ENCODE data around the gene OR1I1.

The OR1I1 gene

DNA sequence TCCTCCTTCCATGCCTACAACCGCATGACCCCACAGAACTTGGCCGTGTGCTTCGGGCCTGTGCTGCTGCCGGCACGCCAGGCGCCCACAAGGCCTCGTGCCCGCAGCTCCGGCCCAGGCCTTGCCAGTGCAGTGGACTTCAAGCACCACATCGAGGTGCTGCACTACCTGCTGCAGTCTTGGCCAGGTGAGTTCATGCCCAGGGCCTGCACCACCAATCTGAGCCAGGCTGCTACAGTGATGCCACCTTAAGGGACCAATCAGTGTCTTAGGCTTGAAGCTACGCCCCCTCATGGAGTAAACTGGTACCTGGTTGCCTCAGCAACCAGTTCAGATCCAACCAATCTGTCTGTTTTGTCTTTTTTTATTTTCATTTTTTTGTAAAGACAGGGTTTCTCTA, 30.4 kb downstream of the OR1I1 start:
- TF ChIP-seq, protein P1, sequence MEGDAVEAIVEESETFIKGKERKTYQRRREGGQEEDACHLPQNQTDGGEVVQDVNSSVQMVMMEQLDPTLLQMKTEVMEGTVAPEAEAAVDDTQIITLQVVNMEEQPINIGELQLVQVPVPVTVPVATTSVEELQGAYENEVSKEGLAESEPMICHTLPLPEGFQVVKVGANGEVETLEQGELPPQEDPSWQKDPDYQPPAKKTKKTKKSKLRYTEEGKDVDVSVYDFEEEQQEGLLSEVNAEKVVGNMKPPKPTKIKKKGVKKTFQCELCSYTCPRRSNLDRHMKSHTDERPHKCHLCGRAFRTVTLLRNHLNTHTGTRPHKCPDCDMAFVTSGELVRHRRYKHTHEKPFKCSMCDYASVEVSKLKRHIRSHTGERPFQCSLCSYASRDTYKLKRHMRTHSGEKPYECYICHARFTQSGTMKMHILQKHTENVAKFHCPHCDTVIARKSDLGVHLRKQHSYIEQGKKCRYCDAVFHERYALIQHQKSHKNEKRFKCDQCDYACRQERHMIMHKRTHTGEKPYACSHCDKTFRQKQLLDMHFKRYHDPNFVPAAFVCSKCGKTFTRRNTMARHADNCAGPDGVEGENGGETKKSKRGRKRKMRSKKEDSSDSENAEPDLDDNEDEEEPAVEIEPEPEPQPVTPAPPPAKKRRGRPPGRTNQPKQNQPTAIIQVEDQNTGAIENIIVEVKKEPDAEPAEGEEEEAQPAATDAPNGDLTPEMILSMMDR (IDR thresholded peaks at IDR 0.05; ENCODE audit: low read depth, low read length, missing control alignments), result no peak
- no peak overlapping the region for H3K4me3 ChIP-seq (replicated peaks; ENCODE audit: low read depth, low read length)
- DNase-seq (ENCODE audit: extremely low read depth, low read depth), result no peak

DNA sequence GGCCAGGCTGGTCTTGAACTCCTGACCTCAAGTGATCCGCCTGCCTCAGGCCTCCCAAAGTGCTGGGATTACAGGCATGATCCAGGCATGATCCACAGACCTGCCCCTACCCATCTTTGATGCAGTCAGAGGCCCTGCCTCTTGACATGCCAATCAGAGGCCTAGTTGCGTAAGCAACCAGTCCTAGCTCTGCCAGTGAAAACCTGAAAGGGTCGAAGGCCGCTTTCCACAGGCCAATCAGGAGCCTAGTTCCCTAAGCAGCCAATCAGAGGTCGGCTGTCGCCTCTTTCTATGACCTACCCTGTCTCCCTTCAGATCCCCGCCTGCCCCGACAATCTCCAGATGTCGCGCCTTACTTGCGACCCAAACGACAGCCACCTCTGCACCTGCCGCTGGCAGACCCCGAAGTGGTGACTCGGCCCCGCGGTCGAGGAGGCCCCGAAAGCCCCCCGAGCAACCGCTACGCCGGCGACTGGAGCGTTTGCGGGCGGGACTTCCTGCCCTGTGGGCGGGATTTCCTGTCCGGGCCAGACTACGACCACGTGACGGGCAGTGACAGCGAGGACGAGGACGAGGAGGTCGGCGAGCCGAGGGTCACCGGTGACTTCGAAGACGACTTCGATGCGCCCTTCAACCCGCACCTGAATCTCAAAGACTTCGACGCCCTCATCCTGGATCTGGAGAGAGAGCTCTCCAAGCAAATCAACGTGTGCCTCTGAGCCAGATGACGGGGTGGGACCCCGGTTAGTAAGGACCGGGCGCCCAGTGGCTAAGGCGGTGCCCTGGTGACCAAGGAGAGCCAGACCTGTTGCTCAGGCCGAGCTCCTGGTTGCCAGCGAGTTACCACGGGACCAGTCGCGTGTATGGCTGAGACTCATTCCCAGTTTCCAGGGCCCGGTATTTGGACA, 31.5 kb downstream of the OR1I1 start:
- H3K4me3 ChIP-seq (replicated peaks; ENCODE audit: low read depth, low read length), result no peak overlapping the region
- no peak for DNase-seq (ENCODE audit: extremely low read depth, low read depth)
- TF ChIP-seq, protein P1 (IDR thresholded peaks at IDR 0.05; ENCODE audit: low read depth, low read length, missing control alignments), result no peak

DNA sequence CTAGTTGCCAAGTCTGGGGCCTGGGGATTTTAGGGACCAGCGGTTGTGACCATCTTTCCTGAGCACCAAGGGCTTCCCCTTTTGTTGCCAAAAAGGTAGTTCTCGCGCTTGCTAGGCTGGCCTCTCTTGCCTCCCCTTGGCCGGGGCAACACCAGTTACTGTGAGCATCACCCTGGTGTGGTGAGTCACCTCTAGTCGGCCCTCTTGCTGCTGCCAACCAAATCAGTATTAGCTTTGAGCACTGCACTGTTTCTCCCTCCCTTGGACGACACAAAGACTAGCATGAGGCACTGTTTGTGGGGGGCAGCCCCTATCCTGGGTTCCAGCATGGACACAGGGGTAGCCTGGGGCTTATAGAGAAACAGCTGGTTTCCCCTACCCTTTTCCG, 32.1 kb downstream of the OR1I1 start:
- DNase-seq (ENCODE audit: extremely low read depth, low read depth), result no peak
- TF ChIP-seq, protein P1 (IDR thresholded peaks at IDR 0.05; ENCODE audit: low read depth, low read length, missing control alignments), result no peak

DNA sequence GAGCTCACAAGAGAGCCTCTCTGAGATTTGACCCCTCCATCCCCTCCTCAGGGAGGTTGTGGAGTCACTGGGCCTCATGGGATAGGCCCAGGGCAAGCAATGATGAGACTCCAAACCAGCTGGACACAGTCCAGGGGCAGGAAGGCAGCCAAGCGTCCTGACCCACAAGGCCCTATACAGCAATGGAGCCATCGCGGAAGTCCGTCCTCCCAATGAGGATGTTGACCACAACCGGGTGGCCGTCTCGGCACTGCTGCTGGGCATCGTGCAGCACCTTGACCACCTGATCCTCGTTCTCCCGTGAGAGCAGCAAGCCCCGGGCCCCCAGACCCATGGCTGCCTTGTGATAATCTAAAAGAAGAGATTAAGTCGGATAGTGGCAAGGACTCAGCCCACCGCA, 33.1 kb downstream of the OR1I1 start:
- TF ChIP-seq, protein P1 (IDR thresholded peaks at IDR 0.05; ENCODE audit: low read depth, low read length, missing control alignments), result no peak
- DNase-seq (ENCODE audit: extremely low read depth, low read depth), result no peak
- no peak overlapping the region for H3K4me3 ChIP-seq (replicated peaks; ENCODE audit: low read depth, low read length)

More for the DNA sequence above, 32.1 kb downstream of the OR1I1 start:
- no peak overlapping the region for H3K4me3 ChIP-seq (replicated peaks; ENCODE audit: low read depth, low read length)

DNA sequence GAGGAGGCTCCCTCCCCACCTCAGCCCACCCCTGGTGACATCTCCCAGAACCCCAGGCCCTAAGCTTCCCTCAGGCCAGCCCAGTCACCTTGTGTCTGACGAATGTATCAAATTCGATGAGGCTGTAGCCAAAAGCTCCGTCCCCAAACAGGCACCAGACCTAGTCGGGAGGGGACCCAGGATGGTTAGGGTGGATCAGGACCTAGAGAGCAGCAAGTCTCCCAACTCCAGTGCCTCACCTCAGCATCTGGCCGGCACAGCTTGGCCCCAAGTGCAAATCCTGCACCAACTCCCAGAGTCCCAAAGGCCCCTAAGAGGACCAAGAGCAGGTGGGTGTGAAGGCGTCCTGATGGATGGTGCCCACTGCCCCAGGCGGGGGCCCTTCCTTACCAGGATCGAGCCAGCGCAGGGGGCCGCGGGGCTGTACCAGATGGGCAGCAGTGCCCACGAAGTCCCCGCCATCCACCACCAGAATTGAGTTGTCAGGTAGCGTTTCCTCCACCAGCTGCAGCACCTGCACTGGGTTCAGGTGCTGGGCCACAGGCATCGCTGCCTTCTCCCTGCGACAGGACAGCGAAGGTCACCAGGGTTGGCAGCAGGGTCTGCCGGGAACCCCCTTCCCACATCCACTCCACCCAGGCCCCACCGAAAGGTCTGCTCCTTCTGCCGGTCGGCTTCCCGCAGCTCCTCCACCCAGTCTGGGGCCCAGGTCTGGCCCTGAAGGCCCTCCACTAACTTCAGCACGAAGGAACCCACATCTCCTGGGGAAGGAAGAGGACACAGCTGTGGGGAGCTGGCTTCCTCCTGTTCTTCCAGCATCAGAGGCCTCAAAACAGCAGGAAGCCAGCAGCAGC, 34.0 kb downstream of the OR1I1 start:
- no peak for DNase-seq (ENCODE audit: extremely low read depth, low read depth)
- TF ChIP-seq, protein P1 (IDR thresholded peaks at IDR 0.05; ENCODE audit: low read depth, low read length, missing control alignments), result no peak
- H3K4me3 ChIP-seq (replicated peaks; ENCODE audit: low read depth, low read length), result no peak overlapping the region

DNA sequence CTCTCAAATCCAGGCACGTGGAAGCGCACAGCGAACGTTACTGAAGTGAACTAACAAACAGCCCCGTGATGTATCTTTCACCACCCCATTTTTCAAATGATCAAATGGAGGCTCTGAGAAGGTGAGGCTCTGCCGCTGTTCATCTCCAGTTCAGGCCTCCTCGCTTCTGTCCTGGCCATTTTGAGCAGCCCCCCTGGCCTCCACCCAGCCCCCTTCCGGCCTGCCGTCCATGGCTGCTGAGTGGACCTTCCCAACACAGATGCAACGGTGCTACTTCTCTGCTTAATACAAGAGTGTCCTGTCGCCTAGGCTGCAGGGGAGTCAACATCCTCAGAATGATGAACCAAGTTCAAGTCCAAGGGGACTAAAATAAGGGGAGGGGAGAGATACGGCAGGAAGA, 34.8 kb downstream of the OR1I1 start:
- no peak overlapping the region for H3K4me3 ChIP-seq (replicated peaks; ENCODE audit: low read depth, low read length)
- no peak for DNase-seq (ENCODE audit: extremely low read depth, low read depth)
- TF ChIP-seq, protein P1 (IDR thresholded peaks at IDR 0.05; ENCODE audit: low read depth, low read length, missing control alignments), result no peak
